DOHH2 (cell line): ENCODE results near the gene SLC29A2.

Source experiments
- H3F3A ChIP-seq: fragments of 200-600 bp; sonication (generic), shearing (Covaris generic); 2 replicates; pipeline ENCODE4 v1.6.0; 2016; ENCODE audit warnings: antibody characterized with exemption, mild to moderate bottlenecking; ENCODE audit not compliant: control insufficient read depth, insufficient read depth
- H3K27ac ChIP-seq: fragments of 200-600 bp; sonication (generic); 2 replicates; pipeline ENCODE4 v1.5.1; 2014; ENCODE audit warnings: low read depth, mild to moderate bottlenecking, low read length, moderate library complexity
- H3K27me3 ChIP-seq: fragments of 200-600 bp; sonication (generic); 2 replicates; pipeline ENCODE4 v1.6.1; 2014; ENCODE audit warnings: mild to moderate bottlenecking, low read length, mixed read lengths; ENCODE audit not compliant: control insufficient read depth
- H3K36me3 ChIP-seq: fragments of 200-600 bp; sonication (generic); 2 replicates; pipeline ENCODE4 v1.6.1; 2014; ENCODE audit warnings: mild to moderate bottlenecking, low read length, moderate library complexity, mixed read lengths; ENCODE audit not compliant: control insufficient read depth
- H3K4me1 ChIP-seq: fragments of 200-600 bp; sonication (generic); 2 replicates; pipeline ENCODE4 v1.6.1; 2014; ENCODE audit warnings: mild to moderate bottlenecking, low read length, mixed read lengths; ENCODE audit not compliant: control insufficient read depth
- H3K4me2 ChIP-seq: fragments of 200-600 bp; sonication (generic); 2 replicates; pipeline ENCODE4 v1.6.0; 2014; ENCODE audit warnings: mild to moderate bottlenecking, low read length, moderate library complexity
- H3K4me3 ChIP-seq: fragments of 200-600 bp; sonication (generic); 2 replicates; pipeline ENCODE4 v1.5.1; 2014; ENCODE audit warnings: mild to moderate bottlenecking, low read length, mixed read lengths
- H3K79me2 ChIP-seq: fragments of 200-600 bp; sonication (generic); 2 replicates; pipeline ENCODE4 v1.6.1; 2014; ENCODE audit warnings: mild to moderate bottlenecking, low read length, mixed read lengths; ENCODE audit not compliant: control insufficient read depth
- H3K9me2 ChIP-seq: fragments of 200-600 bp; sonication (generic); replicated peaks from 2 replicates; pipeline ENCODE4 v1.6.1; 2014; ENCODE audit warnings: mild to moderate bottlenecking, low read length, mixed read lengths; ENCODE audit not compliant: control insufficient read depth
- H3K9me3 ChIP-seq: fragments of 200-600 bp; sonication (generic); 2 replicates; pipeline ENCODE4 v1.6.1; 2014; ENCODE audit warnings: antibody characterized with exemption, low read length, mixed read lengths; ENCODE audit not compliant: control insufficient read depth, insufficient read depth
- H4K20me1 ChIP-seq: fragments of 200-600 bp; sonication (generic); 2 replicates; pipeline ENCODE4 v1.6.0; 2014; ENCODE audit warnings: low read depth, mild to moderate bottlenecking, antibody characterized with exemption, low read length, moderate library complexity; ENCODE audit not compliant: control insufficient read depth, insufficient read depth
- CTCF ChIP-seq: fragments of 200-600 bp; sonication (generic); IDR thresholded peaks from one replicate; pipeline ENCODE4 v1.5.1; 2014; ENCODE audit warnings: antibody characterized with exemption, mild to moderate bottlenecking, low read depth, low read length; ENCODE audit not compliant: poor library complexity, severe bottlenecking
- EZH2phosphoT487 ChIP-seq: fragments of 200-600 bp; sonication (generic); IDR thresholded peaks from 2 replicates; pipeline ENCODE4 v1.6.1; 2017; ENCODE audit warnings: borderline replicate concordance, mild to moderate bottlenecking, antibody characterized with exemption, low read length, moderate library complexity, mixed read lengths

The SLC29A2 gene

GRCh38 chr11:66332371-66333219, 39.0 kb downstream of the SLC29A2 start:
- TF ChIP-seq EZH2phosphoT487 (no peak), CTCF (no peak)
- H3K4me2 ChIP-seq: no peak overlapping the region
- H3K79me2 ChIP-seq: no peaks in the 10 kb centered on the region
- no peaks in the 10 kb centered on the region for H3F3A ChIP-seq
- no peaks in the 10 kb centered on the region for H3K27me3 ChIP-seq
- H3K9me3 ChIP-seq: no peaks in the 10 kb centered on the region
- H3K27ac ChIP-seq: no peak overlapping the region
- peaks cover 9% of the 10 kb centered on the region for H3K36me3 ChIP-seq
- H3K4me3 ChIP-seq: no peak overlapping the region
- no peaks in the 10 kb centered on the region for H4K20me1 ChIP-seq
- no peaks in the 10 kb centered on the region for H3K9me2 ChIP-seq
- peaks cover 24% of the 10 kb centered on the region for H3K4me1 ChIP-seq

GRCh38 chr11:66331542-66332370, 39.8 kb downstream of the SLC29A2 start:
- no peak overlapping the region for H3K4me3 ChIP-seq
- TF ChIP-seq EZH2phosphoT487 (no peak), CTCF (no peak)
- no peaks in the 10 kb centered on the region for H4K20me1 ChIP-seq
- H3K27me3 ChIP-seq: no peaks in the 10 kb centered on the region
- no peaks in the 10 kb centered on the region for H3K9me2 ChIP-seq
- H3F3A ChIP-seq: no peaks in the 10 kb centered on the region
- peaks cover 31% of the 10 kb centered on the region for H3K4me1 ChIP-seq
- H3K36me3 ChIP-seq: peaks cover 2% of the 10 kb centered on the region; the same call in 1 of the 2 replicates
- no peaks in the 10 kb centered on the region for H3K9me3 ChIP-seq
- no peak overlapping the region for H3K4me2 ChIP-seq
- no peaks in the 10 kb centered on the region for H3K79me2 ChIP-seq
- no peak overlapping the region for H3K27ac ChIP-seq

- TF ChIP-seq CTCF: no peak
- no peak for TF ChIP-seq EZH2phosphoT487
- H3K36me3 ChIP-seq: no peaks in the 10 kb centered on the region
- H3K4me3 ChIP-seq: no peak overlapping the region
- H3K4me2 ChIP-seq: no peak overlapping the region
- no peaks in the 10 kb centered on the region for H3F3A ChIP-seq
- H4K20me1 ChIP-seq: no peaks in the 10 kb centered on the region
- no peaks in the 10 kb centered on the region for H3K9me2 ChIP-seq
- H3K27ac ChIP-seq: no peak overlapping the region
- H3K4me1 ChIP-seq: peaks cover 32% of the 10 kb centered on the region
- no peaks in the 10 kb centered on the region for H3K79me2 ChIP-seq
- no peaks in the 10 kb centered on the region for H3K27me3 ChIP-seq
- H3K9me3 ChIP-seq: no peaks in the 10 kb centered on the region
Measured at GRCh38 chr11:66330931-66331330, 40.6 kb downstream of the SLC29A2 start.
